ENCODE measurements around the gene RILPL2. TPM values are rescaled to one million over a fixed set of nuclear protein-coding genes. Genes with fewer than 3 reads are reported as not detected.
"Not testable (repeated sequence)": the region's sequence is repeated elsewhere in the genome, so short reads cannot be mapped to it uniquely, and the experiment has no call there.

Gene RILPL2
- total and polyA plus RNA-seq, 12 donors = 1.5 to 3.5 (median 2.1) TPM

GRCh38 chr12:123482876-123483275 is 46.4 kb upstream of the RILPL2 start:
- Histone ChIP-seq H3K27me3 (no peaks in the 10 kb centered on the region), H3K4me1 (peaks cover 2 to 28% (median 13%) of the 10 kb centered on the region in 9 donors), H3K4me3 (no peak overlapping the region), H3K9me3 (no peaks in the 10 kb centered on the region), H3K36me3 (peaks cover 0 to 85% (median 17%) of the 10 kb centered on the region in 9 donors), H3K27ac (peak overlapping the region in 1 of 10 donors; percentile 6)
- ATAC-seq (no peak), DNase-seq (no peak)
- 87 to 89% methylated on average over 6 of the region's 6 CpGs for WGBS, 2 donors
- TF ChIP-seq CTCF (IDR thresholded peaks at IDR 0.05) = no peak
- intact Hi-C loops (cut with DNase I) = loop anchor here in 2 of 10 donors (10.0 kb wide), 2 partner anchors 52 to 92 kb away; partner anchors contain the start of gene RILPL1 (in 1 of the 2)

GRCh38 chr12:123481251-123481650 is 44.8 kb upstream of the RILPL2 start:
- intact Hi-C loops (cut with DNase I) = loop anchor here in 2 of 10 donors (10.0 kb wide), 2 partner anchors 54 to 94 kb away; partner anchors contain the start of gene RILPL1 (in 1 of the 2)
- H3K27ac ChIP-seq = peak overlapping the region in 4 of 10 donors; percentile 91 to 94 (median 92)
- ATAC-seq, H3K27me3 ChIP-seq, H3K9me3 ChIP-seq, DNase-seq, H3K4me3 ChIP-seq: not testable (repeated sequence)
- H3K36me3 ChIP-seq = peaks cover 0 to 98% (median 17%) of the 10 kb centered on the region in 9 donors
- H3K4me1 ChIP-seq = peaks cover 5 to 28% (median 16%) of the 10 kb centered on the region in 9 donors
- WGBS, 2 donors = 92 to 96% methylated on average over 5 of the region's 5 CpGs

- TF ChIP-seq CTCF (IDR thresholded peaks at IDR 0.05) = no peak
- Histone ChIP-seq H3K27ac (peak overlapping the region; percentile 75 to 94 (median 90)), H3K9me3 (no peaks in the 10 kb centered on the region), H3K36me3 (peaks cover 0 to 95% (median 17%) of the 10 kb centered on the region in 9 donors), H3K4me1 (peaks cover 5 to 41% (median 16%) of the 10 kb centered on the region in 9 donors), H3K27me3 (no peaks in the 10 kb centered on the region), H3K4me3 (peak overlapping the region in 1 of 10 donors; percentile 8)
- peak in 7 of 8 donors; percentile 42 to 64 (median 63) for ATAC-seq
- intact Hi-C loops (cut with DNase I) = loop anchor here in 6 of 10 donors (2.0 to 10.0 kb wide), 4 partner anchors 39 to 95 kb away; partner anchors contain the start of gene RILPL1 (in 4 of the 6)
- 66 to 72% methylated on average over 14 of the region's 14 CpGs for WGBS, 2 donors
- no peak for DNase-seq
Measured at GRCh38 chr12:123479442-123480180, 43.1 kb upstream of the RILPL2 start.

- intact Hi-C loops (cut with DNase I) = loop anchor here in 4 of 10 donors (2.0 to 5.0 kb wide), 2 partner anchors 40 to 54 kb away; partner anchors contain the start of gene RILPL1 (in 3 of the 4)
- H3K36me3 ChIP-seq = peaks cover 0 to 94% (median 12%) of the 10 kb centered on the region in 9 donors
- TF ChIP-seq CTCF (IDR thresholded peaks at IDR 0.05) = no peak
- H3K27me3 ChIP-seq = no peaks in the 10 kb centered on the region
- peaks cover 5 to 48% (median 22%) of the 10 kb centered on the region in 9 donors for H3K4me1 ChIP-seq
- ATAC-seq (peak; percentile 75 to 91 (median 87)), DNase-seq (peak; percentile 65 to 71)
- no peaks in the 10 kb centered on the region for H3K9me3 ChIP-seq
- 44 to 53% methylated on average over 10 of the region's 10 CpGs for WGBS, 2 donors
- H3K4me3 ChIP-seq = no peak overlapping the region
- H3K27ac ChIP-seq = peak overlapping the region; percentile 75 to 94 (median 90)
Measured at GRCh38 chr12:123478762-123479161, 42.3 kb upstream of the RILPL2 start.
